Breast epithelium (tissue), 4 donors: ENCODE results near the gene HJV. TPM values are rescaled to one million over a fixed set of nuclear protein-coding genes. Genes with fewer than 3 reads are reported as not detected.

Experiments
- DNase-seq, 2 donors: peaks; one replicate each; pipeline ENCODE4 v3.0.0-alpha.2; 2019; ENCODE audit warnings: low spot score in 2 of 2
- H3K27ac ChIP-seq, 2 donors: fragments of 200-600 bp; sonication (generic) in 1 of 2; one replicate each; pipeline ENCODE4 v1.5.1; 2016 to 2019; ENCODE audit warnings: mild to moderate bottlenecking in 1 of 2
- H3K27me3 ChIP-seq, 2 donors: fragments of 200-600 bp; sonication (generic) in 1 of 2; one replicate each; pipeline versions ENCODE4 v1.5.1 to v1.6.0; 2017 to 2019; ENCODE audit warnings: control low read depth in 1 of 2, mild to moderate bottlenecking in 1 of 2
- H3K36me3 ChIP-seq: fragments of 200-600 bp; one replicate; pipeline ENCODE4 v1.5.1; 2019
- H3K4me1 ChIP-seq, 2 donors: fragments of 200-600 bp; sonication (generic); one replicate each; pipeline ENCODE4 v1.5.1; 2016 to 2019; ENCODE audit warnings: control low read depth in 1 of 2
- H3K4me3 ChIP-seq, 3 donors: fragments of 200-600 bp; sonication (generic); 1 replicate in 2 of 3; 2 replicates in 1 of 3; pipeline ENCODE4 v1.5.1; 2016 to 2019; ENCODE audit warnings: mild to moderate bottlenecking in 3 of 3, moderate library complexity in 2 of 3
- H3K9me3 ChIP-seq, 2 donors: fragments of 200-600 bp; sonication (generic) in 1 of 2; one replicate each; pipeline ENCODE4 v1.5.1; 2016 to 2019; ENCODE audit warnings: control low read depth in 1 of 2
- POLR2A ChIP-seq: fragments of 450-650 bp; IDR thresholded peaks from one replicate; pipeline ENCODE4 v1.6.1; 2016; ENCODE audit warnings: antibody characterized with exemption, mild to moderate bottlenecking, moderate library complexity
- POLR2AphosphoS5 ChIP-seq, 3 donors: sonication (generic); formaldehyde crosslinking; IDR thresholded peaks; one replicate each; pipeline ENCODE4 v1.6.1; 2017; ENCODE audit warnings: antibody characterized with exemption in 3 of 3
- intact Hi-C: fragments of 100-400 bp; cut with DNase I; formaldehyde crosslinking; loops from one replicate; pipeline ENCODE4 v1.15.1; 2023; ENCODE audit warnings: low total_unique reads
- total RNA-seq, 3 donors: library from RNA; depleted of rRNA; stranded (reverse); fragments of >200 nt; gene quantifications; one replicate each; pipeline ENCODE4 v1.1.0, GENCODE V29; 2016
- TF ChIP-seq, protein P1 (sequence below), 3 donors: fragments of 450-650 bp; IDR thresholded peaks; one replicate each; pipeline ENCODE4 v1.5.1; 2016 to 2017; ENCODE audit warnings: antibody characterized with exemption in 3 of 3, mild to moderate bottlenecking in 3 of 3, moderate library complexity in 3 of 3

HJV gene
- total RNA-seq, 3 donors from 2014 or later, result not detected

DNA sequence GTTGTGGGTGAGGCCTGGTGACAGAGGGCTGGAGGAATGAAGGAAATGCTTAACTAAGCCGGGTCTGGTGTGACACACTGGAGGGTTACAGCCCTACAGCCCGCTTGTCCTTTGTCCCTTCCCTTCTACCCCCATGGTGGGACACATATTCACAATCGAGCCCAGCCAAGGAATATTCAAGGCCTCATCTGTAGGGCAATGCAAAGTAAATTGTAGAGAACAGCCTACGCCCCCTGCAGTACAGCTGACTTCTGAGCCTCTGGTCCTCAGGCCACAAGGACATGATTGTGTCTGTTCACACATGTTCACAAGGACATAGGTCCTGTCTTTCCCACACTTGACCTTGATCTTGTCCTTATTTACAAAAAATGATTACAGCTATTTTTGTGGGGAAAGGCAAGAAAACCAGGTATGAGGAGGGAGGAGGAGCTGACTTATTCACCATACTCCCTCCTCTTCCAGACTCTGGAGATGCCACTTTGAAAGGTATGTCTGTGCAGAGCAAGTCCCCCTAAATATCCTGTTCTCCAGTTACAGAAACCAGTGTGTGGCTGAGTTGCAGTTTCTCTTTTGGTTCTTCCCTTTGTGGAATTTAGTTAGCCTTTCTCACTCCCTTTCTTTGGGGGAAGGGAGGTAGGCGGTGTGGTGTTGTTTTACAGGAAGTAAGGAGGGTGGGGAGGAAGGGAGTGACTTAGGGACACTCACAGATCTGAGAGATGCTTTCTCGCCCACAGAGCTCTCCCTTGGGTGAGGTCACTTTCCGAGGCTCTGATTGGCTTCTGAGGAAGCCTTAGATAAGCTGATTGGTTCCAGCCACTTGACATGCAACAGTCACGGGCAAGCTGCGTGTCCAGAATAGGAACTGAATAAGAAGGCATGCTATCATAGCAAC lies 42.4 kb downstream of the HJV start:
- H3K36me3 ChIP-seq, result no peaks in the 10 kb centered on the region
- intact Hi-C loops, result no loop called here
- H3K27me3 ChIP-seq, result no peaks in the 10 kb centered on the region
- peak; percentile 76 to 98 for DNase-seq
- no peaks in the 10 kb centered on the region for H3K9me3 ChIP-seq
- TF ChIP-seq, protein P1, sequence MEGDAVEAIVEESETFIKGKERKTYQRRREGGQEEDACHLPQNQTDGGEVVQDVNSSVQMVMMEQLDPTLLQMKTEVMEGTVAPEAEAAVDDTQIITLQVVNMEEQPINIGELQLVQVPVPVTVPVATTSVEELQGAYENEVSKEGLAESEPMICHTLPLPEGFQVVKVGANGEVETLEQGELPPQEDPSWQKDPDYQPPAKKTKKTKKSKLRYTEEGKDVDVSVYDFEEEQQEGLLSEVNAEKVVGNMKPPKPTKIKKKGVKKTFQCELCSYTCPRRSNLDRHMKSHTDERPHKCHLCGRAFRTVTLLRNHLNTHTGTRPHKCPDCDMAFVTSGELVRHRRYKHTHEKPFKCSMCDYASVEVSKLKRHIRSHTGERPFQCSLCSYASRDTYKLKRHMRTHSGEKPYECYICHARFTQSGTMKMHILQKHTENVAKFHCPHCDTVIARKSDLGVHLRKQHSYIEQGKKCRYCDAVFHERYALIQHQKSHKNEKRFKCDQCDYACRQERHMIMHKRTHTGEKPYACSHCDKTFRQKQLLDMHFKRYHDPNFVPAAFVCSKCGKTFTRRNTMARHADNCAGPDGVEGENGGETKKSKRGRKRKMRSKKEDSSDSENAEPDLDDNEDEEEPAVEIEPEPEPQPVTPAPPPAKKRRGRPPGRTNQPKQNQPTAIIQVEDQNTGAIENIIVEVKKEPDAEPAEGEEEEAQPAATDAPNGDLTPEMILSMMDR (IDR thresholded peaks at IDR 0.05), result no peak
- TF ChIP-seq POLR2A, result peak; percentile 35
- peak; percentile 73 to 91 (median 84) for TF ChIP-seq POLR2AphosphoS5 (IDR thresholded peaks at IDR 0.05)
- peaks cover 17 to 34% of the 10 kb centered on the region in 2 donors for H3K4me1 ChIP-seq
- peak overlapping the region; percentile 8 to 55 (median 14) for H3K4me3 ChIP-seq
- H3K27ac ChIP-seq, result peak overlapping the region; percentile 95 to 97

- TF ChIP-seq POLR2AphosphoS5 (IDR thresholded peaks at IDR 0.05), result no peak
- TF ChIP-seq, protein P1 (IDR thresholded peaks at IDR 0.05), result no peak
- TF ChIP-seq POLR2A, result no peak
- H3K4me3 ChIP-seq, result peak overlapping the region; percentile 8 to 55 (median 14)
- peaks cover 17 to 31% of the 10 kb centered on the region in 2 donors for H3K4me1 ChIP-seq
- H3K36me3 ChIP-seq, result no peaks in the 10 kb centered on the region
- no peaks in the 10 kb centered on the region for H3K9me3 ChIP-seq
- peak overlapping the region; percentile 95 to 97 for H3K27ac ChIP-seq
- no peak for DNase-seq
- intact Hi-C loops, result no loop called here
- no peaks in the 10 kb centered on the region for H3K27me3 ChIP-seq
These were observed 43.1 kb downstream of the HJV start for GRCh38 chr1:145978471-145978853.

GRCh38 chr1:145977486-145978470 lies 43.8 kb downstream of the HJV start:
- DNase-seq, result peak; percentile 66 to 85
- no peak for TF ChIP-seq POLR2A
- peak in 2 of 3 donors; percentile 80 to 90 for TF ChIP-seq POLR2AphosphoS5 (IDR thresholded peaks at IDR 0.05)
- TF ChIP-seq, protein P1 (IDR thresholded peaks at IDR 0.05), result peak; percentile 90 to 97 (median 91)
- H3K4me1 ChIP-seq, result peaks cover 17 to 24% of the 10 kb centered on the region in 2 donors
- H3K4me3 ChIP-seq, result peak overlapping the region in 2 of 3 donors; percentile 2 to 55
- H3K27ac ChIP-seq, result peak overlapping the region; percentile 95 to 97
- H3K36me3 ChIP-seq, result no peaks in the 10 kb centered on the region
- intact Hi-C loops, result no loop called here
- no peaks in the 10 kb centered on the region for H3K27me3 ChIP-seq
- no peaks in the 10 kb centered on the region for H3K9me3 ChIP-seq

- Histone ChIP-seq H3K9me3 (no peaks in the 10 kb centered on the region), H3K27me3 (no peaks in the 10 kb centered on the region), H3K4me3 (peak overlapping the region in 1 of 3 donors; percentile 39), H3K4me1 (peaks cover 12 to 21% of the 10 kb centered on the region in 2 donors), H3K27ac (peak overlapping the region; percentile 95 to 97), H3K36me3 (no peaks in the 10 kb centered on the region)
- TF ChIP-seq POLR2A (no peak), POLR2AphosphoS5 (IDR thresholded peaks at IDR 0.05) (no peak)
- TF ChIP-seq, protein P1 (IDR thresholded peaks at IDR 0.05), result no peak
- intact Hi-C loops, result no loop called here
- DNase-seq, result peak; percentile 19 to 31
These were observed 44.5 kb downstream of the HJV start for GRCh38 chr1:145977016-145977415.
